ENCODE results near the gene TOPBP1. TPM values are rescaled to one million over a fixed set of nuclear protein-coding genes. Genes with fewer than 3 reads are reported as not detected.
"Not testable (repeated sequence)": the region's sequence is repeated elsewhere in the genome, so short reads cannot be mapped to it uniquely, and the experiment has no call there.

TOPBP1 gene
- polyA plus RNA-seq (ENCODE audit: insufficient read length in 4 of 4): 10 to 100 TPM; 36.5 to 48.3 (median 45.1) TPM

- peak; percentile 64 to 78 (median 70) for DNase-seq (ENCODE audit: low read depth in 4 of 4, low spot score in 3 of 4)
Measured at GRCh38 chr3:133661454-133662277, at the start of gene TOPBP1. TSS of gene TOPBP1 (minus strand) at chr3:133661941. CDS start at chr3:133661127, 814 bp downstream.

- DNase-seq (ENCODE audit: low read depth in 4 of 4, low spot score in 3 of 4): no peak
Measured at GRCh38 chr3:133711013-133711412, 49.3 kb upstream of the TOPBP1 start.

GRCh38 chr3:133709139-133709750, 47.5 kb upstream of the TOPBP1 start:
- no peak for DNase-seq (ENCODE audit: low read depth in 4 of 4, low spot score in 3 of 4)

GRCh38 chr3:133706033-133706432, 44.3 kb upstream of the TOPBP1 start:
- no peak for DNase-seq (ENCODE audit: low read depth in 4 of 4, low spot score in 3 of 4)

- DNase-seq (ENCODE audit: low read depth in 4 of 4, low spot score in 3 of 4): no peak
Measured at GRCh38 chr3:133703915-133704314, 42.2 kb upstream of the TOPBP1 start.

GRCh38 chr3:133701435-133702358, 40.0 kb upstream of the TOPBP1 start:
- DNase-seq (ENCODE audit: low read depth in 4 of 4, low spot score in 3 of 4): no peak

GRCh38 chr3:133700351-133700750, 38.6 kb upstream of the TOPBP1 start:
- DNase-seq (ENCODE audit: low read depth in 4 of 4, low spot score in 3 of 4): no peak

GRCh38 chr3:133699903-133700302, 38.2 kb upstream of the TOPBP1 start:
- DNase-seq (ENCODE audit: low read depth in 4 of 4, low spot score in 3 of 4): no peak

GRCh38 chr3:133699467-133699866, 37.7 kb upstream of the TOPBP1 start:
- no peak for DNase-seq (ENCODE audit: low read depth in 4 of 4, low spot score in 3 of 4)

GRCh38 chr3:133697960-133698359, 36.2 kb upstream of the TOPBP1 start:
- no peak for DNase-seq (ENCODE audit: low read depth in 4 of 4, low spot score in 3 of 4)

- no peak for DNase-seq (ENCODE audit: low read depth in 4 of 4, low spot score in 3 of 4)
Measured at GRCh38 chr3:133695560-133696171, 33.9 kb upstream of the TOPBP1 start.

GRCh38 chr3:133694288-133695268, 32.8 kb upstream of the TOPBP1 start:
- no peak for DNase-seq (ENCODE audit: low read depth in 4 of 4, low spot score in 3 of 4)

- DNase-seq (ENCODE audit: low read depth in 4 of 4, low spot score in 3 of 4): no peak
Measured at GRCh38 chr3:133693821-133694220, 32.1 kb upstream of the TOPBP1 start.

GRCh38 chr3:133692759-133693158, 31.0 kb upstream of the TOPBP1 start:
- no peak for DNase-seq (ENCODE audit: low read depth in 4 of 4, low spot score in 3 of 4)

- no peak for DNase-seq (ENCODE audit: low read depth in 4 of 4, low spot score in 3 of 4)
Measured at GRCh38 chr3:133691273-133692107, 29.7 kb upstream of the TOPBP1 start.

GRCh38 chr3:133677993-133678392, 16.3 kb upstream of the TOPBP1 start:
- DNase-seq (ENCODE audit: low read depth in 4 of 4, low spot score in 3 of 4): not testable (repeated sequence)

GRCh38 chr3:133676336-133677118, 14.8 kb upstream of the TOPBP1 start:
- no peak for DNase-seq (ENCODE audit: low read depth in 4 of 4, low spot score in 3 of 4)
